Bone marrow (tissue), 2 donors: ENCODE data around the gene COMMD1.
"Not testable (repeated sequence)": the region's sequence is repeated elsewhere in the genome, so short reads cannot be mapped to it uniquely, and the experiment has no call there.

ENCODE experiments used
- DNase-seq, 2 donors: peaks; one replicate each; lab custom pipeline; 2025; lab: John Stamatoyannopoulos, UW

Gene COMMD1

DNA sequence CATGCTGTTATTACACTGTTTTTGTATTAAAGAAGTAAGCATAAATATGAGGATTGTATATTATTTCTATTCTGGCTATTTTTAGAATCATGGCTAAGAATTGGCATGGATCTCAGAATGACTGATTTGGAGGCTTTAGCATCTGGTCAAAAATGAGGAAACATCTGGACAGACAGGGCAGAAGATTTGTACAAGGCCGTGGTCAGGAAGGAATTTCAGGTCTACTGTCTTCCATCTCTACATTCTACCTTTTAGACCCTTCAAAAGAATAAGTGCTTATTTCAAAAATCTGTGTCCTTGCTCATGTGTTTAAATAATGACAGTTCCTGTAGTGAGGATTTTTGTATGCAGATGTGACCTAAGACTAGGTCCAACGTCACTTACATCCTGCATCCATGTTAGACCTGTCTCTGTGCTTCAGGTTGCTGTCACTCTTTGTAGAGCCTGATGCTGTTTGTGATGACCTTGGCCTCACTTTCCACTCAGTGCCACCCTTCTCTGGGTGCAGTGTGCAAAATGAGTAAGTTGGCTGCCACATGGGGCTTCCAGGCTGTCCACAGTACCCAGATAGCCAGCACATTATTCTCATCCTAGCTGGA lies 235.8 kb downstream of the COMMD1 start:
- DNase-seq, result no peak

DNA sequence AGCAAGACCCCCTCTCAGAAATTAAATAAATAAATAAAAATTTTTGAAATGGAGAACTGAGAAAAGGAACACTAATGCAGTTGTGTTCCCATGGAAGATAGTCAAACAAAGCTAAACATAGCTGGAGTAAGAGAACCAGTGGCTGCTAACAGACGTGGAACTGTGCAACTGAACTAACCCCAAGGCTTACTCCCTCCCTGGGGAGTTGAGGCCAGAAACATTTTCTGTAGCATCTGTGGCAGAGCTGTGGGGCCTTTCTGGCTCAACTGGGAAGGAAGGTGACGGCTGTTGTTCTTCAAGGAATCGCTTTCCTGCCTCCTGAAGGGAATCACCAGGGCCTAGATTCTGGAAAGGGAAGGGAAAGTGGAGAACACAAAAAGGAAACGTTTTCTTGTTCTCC lies 236.6 kb downstream of the COMMD1 start:
- no peak for DNase-seq

DNA sequence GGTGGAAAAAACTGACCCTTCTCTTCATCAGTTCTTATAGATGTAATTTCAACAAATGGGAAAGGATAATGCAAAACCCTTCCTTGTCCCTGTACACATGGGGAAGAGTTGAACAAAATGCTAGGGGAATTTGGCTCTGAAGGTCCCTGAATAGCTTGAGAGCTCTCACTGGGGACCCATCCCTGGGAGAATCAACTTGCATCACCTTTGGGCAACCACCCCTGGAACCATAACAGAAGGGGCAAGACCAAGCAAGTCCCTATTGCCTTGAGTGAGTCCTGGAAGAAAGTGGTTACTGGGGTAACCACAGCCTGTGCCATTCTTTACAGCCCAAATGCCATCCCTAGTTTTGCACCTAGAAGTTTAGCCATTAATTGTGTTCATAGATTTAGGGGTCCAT lies 238.2 kb downstream of the COMMD1 start:
- DNase-seq, result no peak

DNA sequence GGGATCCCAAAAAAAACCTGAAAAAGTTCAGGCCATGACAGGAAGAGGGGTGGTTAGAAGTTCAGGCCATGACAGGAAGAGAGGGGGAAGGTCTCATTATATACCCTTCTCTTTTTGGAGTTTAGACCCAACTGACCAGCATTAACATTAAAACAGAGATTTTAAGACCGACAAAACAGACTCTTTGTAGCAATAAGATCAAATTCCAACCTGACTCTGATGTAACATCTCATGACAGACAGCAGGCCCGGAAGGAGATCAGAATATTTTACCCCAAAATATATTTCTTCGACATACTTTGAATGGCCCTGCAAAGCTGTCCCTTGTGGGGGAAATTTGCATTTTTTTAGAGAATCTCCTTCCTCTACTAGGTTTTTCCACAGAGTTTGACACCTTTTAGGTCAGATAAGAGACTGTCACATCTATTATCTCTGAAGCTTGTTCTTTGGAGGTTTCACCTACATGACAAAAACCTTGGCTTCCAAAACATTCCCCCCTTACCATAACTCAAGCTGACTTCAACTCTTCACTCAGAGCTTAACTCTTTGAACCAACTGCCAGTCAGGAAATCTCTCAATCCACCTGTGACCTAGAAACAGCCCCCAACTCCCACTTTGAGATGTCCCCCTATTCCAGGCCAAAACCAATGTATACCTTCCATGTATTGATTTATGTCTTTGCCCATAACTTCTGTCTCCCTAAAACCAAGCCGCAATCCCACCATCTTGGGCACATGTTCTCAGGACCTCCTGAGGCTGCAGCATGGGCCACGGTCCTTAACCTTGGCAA lies 239.4 kb downstream of the COMMD1 start:
- DNase-seq, result no peak

DNA sequence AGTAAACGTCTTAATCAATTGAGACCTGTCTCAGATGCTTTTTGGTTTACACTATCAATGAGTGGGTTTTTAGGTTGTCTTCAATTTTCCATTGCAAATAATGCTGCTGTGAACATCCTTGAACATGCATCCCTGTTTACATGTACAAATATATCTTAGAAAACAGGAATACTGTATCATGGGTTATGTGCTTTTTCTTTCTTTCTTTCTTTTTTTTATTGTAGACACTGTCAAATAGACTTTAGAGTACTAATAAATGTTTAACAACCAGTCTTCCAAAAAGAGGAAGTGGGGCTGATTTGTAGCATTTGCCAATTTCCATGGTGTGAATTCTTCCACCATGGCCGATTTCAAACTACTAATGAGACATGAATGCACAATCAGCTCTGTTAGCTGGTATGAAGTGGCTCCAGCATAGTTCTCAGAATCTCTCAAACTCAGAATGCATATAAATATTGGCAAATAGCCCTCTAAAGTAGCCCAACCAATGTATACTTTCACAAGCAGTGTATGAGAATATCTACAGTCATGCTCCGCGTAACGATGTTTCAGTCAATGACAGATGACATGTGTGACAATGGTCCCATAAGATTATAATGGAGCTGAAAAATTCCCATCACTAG lies 240.1 kb downstream of the COMMD1 start:
- peak in 1 of 2 donors; percentile 43 for DNase-seq

DNA sequence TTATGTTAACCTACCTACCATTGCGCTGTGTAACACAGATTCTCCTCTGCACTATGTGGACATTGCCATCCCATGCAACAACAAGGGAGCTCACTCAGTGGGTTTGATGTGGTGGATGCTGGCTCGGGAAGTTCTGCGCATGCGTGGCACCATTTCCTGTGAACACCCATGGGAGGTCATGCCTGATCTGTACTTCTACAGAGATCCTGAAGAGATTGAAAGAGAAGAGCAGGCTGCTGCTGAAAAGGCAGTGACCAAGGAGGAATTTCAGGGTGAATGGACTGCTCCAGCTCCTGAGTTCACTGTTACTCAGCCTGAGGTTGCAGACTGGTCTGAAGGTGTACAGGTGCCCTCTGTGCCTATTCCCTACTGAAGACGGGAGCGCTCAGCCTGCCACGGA lies 241.3 kb downstream of the COMMD1 start:
- not testable (repeated sequence) for DNase-seq

DNA sequence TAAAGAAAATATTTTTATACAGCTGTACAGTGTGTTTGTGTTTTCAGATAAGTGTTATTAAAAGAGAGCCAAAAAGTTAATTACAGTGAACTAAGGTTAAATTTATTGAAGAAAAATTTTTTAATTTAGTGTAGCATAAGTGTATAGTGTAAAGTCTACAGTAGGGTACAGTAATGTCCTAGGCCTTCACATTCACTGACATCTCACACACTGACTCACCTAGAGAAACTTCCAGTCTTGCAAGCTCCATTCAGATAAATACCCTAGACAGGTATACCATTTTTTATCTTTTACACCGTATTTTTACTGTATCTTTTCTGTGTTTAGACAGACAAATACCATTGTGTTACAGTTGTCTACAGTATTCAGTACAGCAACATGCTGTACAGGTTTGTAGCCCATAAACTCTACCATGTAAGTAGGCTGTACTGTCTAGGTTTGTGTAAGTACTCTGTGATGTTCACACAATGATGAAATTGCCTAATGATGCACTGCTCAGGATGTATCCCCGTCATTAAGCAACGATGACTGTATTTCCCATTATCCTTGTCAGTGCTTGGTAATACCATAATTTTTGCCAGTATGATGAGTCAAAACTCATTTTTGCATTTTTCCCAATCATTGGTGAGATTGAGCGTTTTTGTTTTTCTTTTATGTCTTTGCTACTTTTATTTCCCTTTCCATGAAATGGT lies 242.3 kb downstream of the COMMD1 start:
- DNase-seq, result no peak

DNA sequence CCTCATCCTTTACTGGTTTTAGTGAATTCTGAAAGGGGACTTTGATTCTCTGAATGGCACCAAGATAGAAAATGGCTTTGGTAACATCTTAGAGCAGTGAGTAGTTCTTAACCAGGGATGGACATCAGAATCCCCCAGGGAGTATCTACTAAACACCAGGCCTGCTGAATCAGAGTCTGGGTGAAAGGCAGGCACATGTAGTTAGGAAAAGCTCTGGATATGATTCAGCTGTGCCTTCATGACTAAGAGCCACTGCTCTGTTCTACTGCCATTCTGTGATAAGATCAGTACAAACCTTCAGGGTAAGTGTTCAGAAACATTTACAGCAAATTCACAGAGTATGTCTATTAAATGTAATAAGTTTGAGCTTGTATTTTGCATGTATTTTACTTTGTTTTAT lies 244.2 kb downstream of the COMMD1 start:
- peak in 1 of 2 donors; percentile 18 for DNase-seq

DNA sequence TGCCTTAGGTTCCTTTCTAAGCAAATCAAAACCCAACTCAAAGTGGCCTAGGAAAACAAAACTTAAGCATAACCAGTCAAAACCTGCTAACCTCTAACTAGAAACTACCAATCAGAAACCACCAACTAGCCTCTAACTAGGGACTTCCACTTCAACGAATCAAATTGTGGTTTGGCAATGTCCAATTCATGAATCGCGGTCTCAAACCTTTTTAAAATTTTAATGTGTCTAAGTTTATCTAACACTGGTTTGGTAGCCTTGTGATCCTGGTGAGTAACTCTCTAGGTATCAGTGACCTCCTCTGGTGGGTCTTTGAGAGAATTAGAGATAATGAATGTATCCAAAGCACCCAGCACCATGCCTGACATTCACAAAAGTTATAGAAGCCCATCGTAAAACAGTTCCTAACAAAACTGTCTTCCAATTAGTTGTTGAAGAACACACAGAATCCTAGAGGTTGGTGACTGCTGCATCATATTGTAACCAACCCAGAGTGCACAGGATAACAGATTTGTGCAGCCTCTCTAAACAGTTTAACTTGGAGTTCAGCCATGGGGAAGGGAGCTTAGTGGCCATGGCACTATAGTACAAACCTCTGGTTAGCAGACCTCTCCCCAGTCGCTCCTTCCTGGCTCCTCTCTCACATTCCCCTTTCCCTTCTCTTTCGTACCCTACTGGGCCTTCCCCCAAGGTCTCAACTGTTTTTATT lies 245.3 kb downstream of the COMMD1 start:
- no peak for DNase-seq

DNA sequence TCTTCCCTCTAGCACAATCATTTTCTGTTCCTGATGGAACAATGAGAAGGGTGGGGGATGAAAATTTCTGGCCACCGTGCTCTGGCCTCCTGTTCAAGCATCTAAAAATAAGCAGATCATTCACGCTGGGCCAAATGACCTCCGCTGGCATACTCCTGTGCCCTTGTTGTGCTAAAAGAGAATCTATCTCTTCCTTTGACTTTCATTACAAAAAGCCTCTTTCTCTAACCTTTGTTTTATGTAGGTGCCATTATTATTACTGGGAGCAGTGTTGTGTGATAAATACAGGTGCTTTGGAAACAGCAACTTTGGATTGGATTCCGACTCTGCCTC lies 245.8 kb downstream of the COMMD1 start:
- no peak for DNase-seq

DNA sequence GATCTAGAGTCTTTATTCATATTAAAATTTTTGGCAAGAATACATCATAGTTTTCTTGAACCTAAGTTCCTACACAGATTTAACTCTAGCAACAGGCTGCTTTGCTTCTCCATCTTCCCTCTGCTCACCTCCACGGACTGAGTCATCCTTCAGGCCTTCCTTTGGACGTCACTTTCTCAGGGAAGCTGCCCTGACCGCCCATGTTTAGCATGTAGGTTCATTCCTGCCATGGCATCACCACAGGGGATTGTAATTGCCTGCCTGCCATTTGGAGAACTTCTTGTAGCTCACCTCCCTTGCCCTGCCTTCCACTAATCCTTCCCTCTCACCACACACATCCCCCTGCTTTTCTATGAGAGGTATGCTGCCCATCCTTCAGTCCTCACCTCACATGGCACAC lies 246.5 kb downstream of the COMMD1 start:
- no peak for DNase-seq

DNA sequence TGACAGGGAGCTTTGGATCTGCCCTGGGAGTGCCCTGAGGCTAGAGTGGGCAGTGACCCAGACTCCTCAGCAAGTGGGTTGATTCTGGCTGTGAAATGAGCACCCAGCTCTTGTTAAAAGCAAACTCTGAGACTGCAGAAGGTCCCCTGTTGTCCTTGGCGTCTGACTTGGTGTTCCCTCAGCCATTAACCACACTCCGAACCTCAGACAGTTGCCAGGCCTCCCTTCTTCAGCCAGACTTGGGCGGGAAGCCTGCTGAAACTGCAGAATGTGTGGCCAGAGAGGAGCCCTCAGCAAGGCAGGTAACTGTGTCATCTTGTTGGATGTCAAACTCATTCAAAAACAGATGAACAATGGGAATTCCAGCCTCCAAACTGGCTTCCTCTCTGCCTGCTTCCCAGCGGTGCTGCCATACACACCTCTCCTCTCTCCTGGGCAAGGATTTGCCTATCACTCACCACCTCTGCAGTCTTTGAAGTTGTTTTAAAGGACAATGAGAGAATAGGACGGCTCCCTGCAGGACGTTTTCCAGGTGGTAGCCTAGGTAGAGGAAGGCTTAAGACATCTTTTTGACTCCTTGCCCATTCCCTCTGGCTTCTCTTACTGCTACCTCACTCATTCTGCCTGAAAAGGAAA lies 251.5 kb downstream of the COMMD1 start:
- DNase-seq, result no peak

DNA sequence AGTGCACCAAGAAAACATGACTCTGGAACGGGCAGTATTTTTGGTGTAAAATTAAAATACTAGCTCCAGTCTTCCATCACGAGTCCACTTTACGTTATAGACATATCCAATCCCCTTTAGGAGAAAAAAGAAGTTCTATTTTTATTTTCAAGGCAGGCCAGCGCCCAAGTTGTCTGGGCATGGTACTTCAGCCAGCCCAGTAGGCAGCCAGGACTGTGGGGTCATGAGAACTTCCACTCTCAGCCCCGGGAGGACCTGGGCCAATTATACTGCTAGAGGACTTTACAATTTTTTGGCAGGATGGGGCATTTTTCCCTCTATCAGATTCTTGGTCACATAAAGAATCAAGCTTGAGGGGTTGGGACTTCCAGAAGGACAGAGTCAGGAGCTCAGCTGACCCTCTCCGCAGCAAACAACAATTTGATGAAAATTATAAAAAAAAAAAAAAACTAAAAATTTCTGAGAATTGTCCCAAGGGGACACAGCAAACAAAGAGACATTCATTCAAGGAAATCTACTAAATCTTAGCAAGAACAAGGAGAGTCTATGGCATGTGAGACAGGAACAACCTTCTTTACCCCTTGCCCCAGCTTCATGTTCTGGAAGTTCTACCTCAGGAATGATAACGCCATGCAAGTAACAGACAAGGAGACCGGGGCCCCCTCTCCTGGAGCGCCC lies 253.1 kb downstream of the COMMD1 start:
- no peak for DNase-seq

DNA sequence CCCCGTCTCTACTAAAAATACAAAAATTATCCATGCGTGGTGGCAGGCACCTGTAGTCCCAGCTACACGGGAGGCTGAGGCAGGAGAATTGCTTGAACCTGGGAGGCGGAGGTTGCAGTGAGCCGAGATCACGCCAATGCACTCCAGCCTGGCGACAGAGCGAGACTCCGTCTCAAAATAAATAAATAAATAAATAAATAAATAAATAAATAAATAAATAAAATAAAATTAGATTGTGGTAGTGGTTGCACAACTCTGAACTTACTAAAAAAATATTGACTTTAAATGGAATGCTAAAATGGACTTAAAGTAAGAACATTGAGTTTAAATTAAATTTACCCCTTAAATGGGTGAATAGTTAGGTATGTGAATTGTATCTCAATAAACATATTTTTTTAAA lies 255.2 kb downstream of the COMMD1 start:
- not testable (repeated sequence) for DNase-seq

DNA sequence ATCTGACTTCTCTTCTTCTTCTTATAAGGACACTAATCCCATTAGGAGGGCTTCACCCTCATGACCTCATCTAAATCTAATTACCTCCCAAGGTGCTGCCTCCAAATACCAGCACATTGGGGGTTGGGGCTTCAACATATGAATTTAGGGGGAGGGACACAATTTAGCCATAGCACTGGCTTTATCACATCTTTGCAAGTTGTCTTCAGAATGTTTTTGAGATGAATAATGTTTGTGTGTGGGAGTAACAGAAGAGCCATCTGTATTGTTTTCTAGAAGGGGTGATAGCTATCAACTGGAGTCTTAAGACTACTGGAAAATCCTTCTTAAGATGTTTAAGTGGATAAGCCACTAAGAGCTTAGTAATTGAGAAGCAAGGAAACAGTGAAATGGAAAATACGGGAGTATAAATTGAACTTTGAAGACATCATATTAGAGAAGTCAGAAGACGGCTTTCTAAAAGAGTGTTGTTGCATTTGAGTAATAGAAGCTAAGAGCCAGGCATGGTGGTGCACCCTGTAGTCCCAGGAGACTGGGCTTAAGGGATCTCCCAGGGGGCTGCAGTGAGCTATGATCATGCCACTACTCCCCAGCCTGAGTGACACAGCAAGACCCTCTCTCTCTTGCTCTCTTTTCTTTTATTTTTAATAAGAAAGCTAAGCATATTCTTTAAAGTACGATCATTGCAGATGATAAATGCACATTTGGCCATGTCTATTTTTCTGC lies 257.8 kb downstream of the COMMD1 start:
- DNase-seq, result no peak

DNA sequence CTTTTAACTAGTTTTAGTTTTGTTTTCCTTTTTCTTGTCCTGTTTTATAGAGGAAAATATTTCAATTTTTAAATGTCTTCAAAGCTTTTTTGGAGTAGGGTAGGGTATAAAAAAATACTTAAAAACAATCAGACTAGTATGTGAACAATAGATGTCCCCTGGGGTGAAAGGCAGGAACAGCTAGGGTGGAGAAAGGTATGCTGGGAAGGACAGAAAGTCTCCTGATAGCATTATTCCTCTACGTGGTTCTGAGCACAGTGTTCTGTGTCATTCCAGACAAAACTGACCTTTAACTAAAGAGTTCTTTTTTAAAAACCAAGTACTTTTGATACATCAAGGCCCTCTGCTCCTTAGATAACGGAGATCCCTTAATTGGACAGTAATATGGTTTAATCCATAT lies 258.4 kb downstream of the COMMD1 start:
- no peak for DNase-seq

DNA sequence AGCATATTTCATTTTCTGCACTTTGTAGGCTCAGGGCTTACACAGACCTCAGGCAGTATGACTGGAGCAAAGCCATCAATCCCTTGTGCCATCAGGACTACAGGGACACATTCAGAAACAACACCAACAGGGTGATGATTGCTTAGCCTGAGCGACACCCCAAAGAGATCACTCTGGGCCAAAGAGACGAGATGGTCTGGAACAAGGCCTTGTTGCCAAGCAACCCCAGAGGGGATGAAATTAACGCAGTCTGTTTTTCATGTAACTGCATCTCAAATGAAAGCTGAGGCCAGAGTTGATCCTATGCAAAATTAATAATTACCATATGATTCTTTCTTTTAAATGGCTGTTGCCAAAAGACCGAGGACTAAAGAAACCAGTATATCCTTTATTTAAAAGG lies 270.3 kb downstream of the COMMD1 start:
- no peak for DNase-seq

DNA sequence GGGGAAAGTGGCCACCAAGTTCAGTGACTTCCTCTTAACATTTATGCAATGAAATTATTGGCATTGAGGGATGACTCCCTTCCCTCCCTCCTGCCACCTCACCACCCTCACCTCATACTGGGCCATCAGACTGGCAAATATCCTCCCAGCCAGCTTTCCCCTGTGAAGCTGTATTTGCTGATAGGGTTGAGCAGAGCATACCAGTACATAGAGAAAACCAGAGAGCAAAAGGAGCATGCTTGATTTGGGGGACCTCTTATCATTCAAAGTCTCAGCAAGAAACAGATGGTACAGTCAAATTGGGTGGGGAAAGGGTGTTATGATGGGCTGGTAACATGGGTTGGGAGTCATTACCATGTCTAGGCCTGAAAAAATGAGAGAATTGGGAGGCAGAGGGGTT lies 271.3 kb downstream of the COMMD1 start:
- no peak for DNase-seq

DNA sequence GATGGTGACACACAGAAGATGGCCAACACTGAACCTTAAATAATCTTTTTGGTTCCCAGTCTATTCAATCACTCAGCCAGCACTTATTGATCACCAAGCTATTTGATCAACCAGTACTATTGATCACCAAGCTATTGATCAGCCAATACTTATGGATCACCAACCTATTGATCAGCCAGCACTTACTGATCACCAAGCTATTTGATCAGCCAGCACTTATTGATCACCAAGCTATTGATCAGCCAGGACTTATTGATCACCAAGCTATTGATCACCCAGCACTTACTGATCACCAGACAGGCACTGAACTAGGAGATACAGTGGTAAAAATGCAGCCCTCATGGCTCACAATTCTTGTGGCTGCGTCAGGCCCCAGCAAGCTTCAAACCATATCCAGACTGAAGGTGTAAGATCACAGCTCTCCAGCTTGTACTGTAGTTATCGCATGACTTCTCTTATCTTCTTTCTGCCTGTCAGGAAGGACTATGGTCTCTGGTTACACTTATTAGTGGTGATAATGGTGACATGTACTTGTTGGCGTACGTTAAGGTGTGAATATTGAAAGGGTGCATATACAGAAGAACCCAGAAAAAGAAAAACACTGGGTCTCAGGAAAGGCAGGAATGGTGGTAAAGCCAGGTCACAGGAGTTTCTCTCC lies 272.0 kb downstream of the COMMD1 start:
- DNase-seq, result no peak

DNA sequence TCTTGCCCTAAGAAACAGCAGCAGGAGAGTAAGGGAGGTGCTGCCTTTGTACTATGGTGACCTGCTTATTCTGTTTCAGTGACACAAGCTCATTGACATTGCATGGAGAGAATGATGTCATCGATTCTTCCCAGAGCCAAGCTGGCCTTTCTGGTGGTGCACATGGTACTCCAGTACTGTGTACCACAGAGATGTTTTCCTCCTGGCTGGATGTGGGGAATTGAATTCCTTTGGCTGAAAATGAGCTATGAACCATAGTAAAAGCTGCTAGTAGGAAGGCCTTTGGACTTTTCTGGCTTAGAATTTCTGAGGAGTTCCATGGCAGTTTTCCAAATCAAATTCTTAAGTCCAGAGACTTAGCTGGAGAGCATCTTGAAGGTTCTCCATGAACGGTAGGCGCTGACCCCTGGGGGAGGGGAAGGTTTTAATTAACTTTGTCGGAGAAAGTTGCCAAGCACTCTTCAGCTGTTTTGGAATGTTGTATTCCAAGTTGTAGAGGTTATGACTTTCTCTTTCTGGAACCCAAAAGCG lies 273.3 kb downstream of the COMMD1 start:
- no peak for DNase-seq
